HFF-Myc (cell line): ENCODE results near the gene EPC1.
"Not testable (repeated sequence)": the region's sequence is repeated elsewhere in the genome, so short reads cannot be mapped to it uniquely, and the experiment has no call there.

Source experiments
- DNase-seq: peaks from one replicate; pipeline ENCODE4 v3.0.0-alpha.2; 2011; ENCODE audit warnings: low read depth; ENCODE audit errors: extremely low read depth
- H3K4me3 ChIP-seq: replicated peaks from 2 replicates; pipeline ENCODE4 v1.5.1; 2011; ENCODE audit warnings: low read depth, mild to moderate bottlenecking, control low read depth, low read length
- CTCF ChIP-seq: IDR thresholded peaks from 2 replicates; pipeline ENCODE4 v1.5.1; 2012; ENCODE audit warnings: mild to moderate bottlenecking, low read depth, low read length, control low read depth; ENCODE audit errors: missing control alignments

The EPC1 gene

GRCh38 chr10:32360241-32360640 is 13.3 kb upstream of the EPC1 start:
- no peak for TF ChIP-seq CTCF
- no peak for DNase-seq
- H3K4me3 ChIP-seq = no peak overlapping the region

GRCh38 chr10:32357056-32357735 is 10.2 kb upstream of the EPC1 start:
- no peak for TF ChIP-seq CTCF
- H3K4me3 ChIP-seq = no peak overlapping the region
- DNase-seq = no peak

- not testable (repeated sequence) for DNase-seq, H3K4me3 ChIP-seq
Measured at GRCh38 chr10:32354690-32355089, 7.7 kb upstream of the EPC1 start.

- no peak overlapping the region for H3K4me3 ChIP-seq
- DNase-seq = no peak
- no peak for TF ChIP-seq CTCF
Measured at GRCh38 chr10:32350811-32351350, 3.9 kb upstream of the EPC1 start.

- no peak overlapping the region for H3K4me3 ChIP-seq
- no peak for TF ChIP-seq CTCF
- DNase-seq = no peak
Measured at GRCh38 chr10:32349968-32350738, 3.2 kb upstream of the EPC1 start.

GRCh38 chr10:32349199-32349585 is 2.2 kb upstream of the EPC1 start:
- TF ChIP-seq CTCF = no peak
- no peak overlapping the region for H3K4me3 ChIP-seq

More at GRCh38 chr10:32349199-32349585, 2.2 kb upstream of the EPC1 start:
- no peak for DNase-seq
